GM12878 (cell line): ENCODE measurements around the gene CUEDC1. TPM values are rescaled to one million over a fixed set of nuclear protein-coding genes. Genes with fewer than 3 reads are reported as not detected.

ENCODE experiments used
- ATAC-seq: fragments of 200-7000 bp; cut with Tn5 transposase; 3 replicates; pipeline ENCODE4 v1.9.1; 2020; ENCODE audit warnings: mild to moderate bottlenecking, moderate library complexity
- BruUV-seq: library from RNA; stranded (reverse); fragments of 400-500 nt; replicated peaks from 2 replicates; lab custom pipeline; 2021; lab: Mats Ljungman, UMichigan
- CTCF ChIA-PET: fragments of 300-600 bp; sonication (Branson Sonifier 250); formaldehyde crosslinking; extraction: SDS; loops from one replicate; lab custom pipeline; 2021; ENCODE audit warnings: inconsistent platforms; lab: Yijun Ruan, JAX
- POLR2A ChIA-PET: fragments of 350-600 bp; formaldehyde crosslinking; extraction: SDS; loops from one replicate; lab custom pipeline; 2021; ENCODE audit warnings: inconsistent platforms; lab: Charles Lee
- RAD21 ChIA-PET: fragments of 300-600 bp; sonication (Branson Sonifier 250); formaldehyde crosslinking; loops from one replicate; lab custom pipeline; 2023; ENCODE audit warnings: antibody characterized with exemption; ENCODE audit not compliant: unreplicated experiment; lab: Charles Lee
- SMC1A ChIA-PET: fragments of 300-600 bp; sonication (Branson Sonifier 250); formaldehyde crosslinking; loops from one replicate; lab custom pipeline; 2023; ENCODE audit not compliant: unreplicated experiment, uncharacterized antibody; lab: Charles Lee
- DNase-seq: peaks from one replicate; pipeline ENCODE4 v3.0.0-alpha.2; 2011; ENCODE audit warnings: low read depth, low spot score
- FAIRE-seq: peaks from 3 replicates; lab custom pipeline; 2011; peaks lifted over from hg19 to GRCh38; lab: Jason Lieb, UNC
- H2AFZ ChIP-seq: 2 replicates; pipeline ENCODE4 v1.6.0; 2011; ENCODE audit warnings: low read depth, low read length, control low read depth; ENCODE audit not compliant: control insufficient read depth
- H3K27ac ChIP-seq: 2 replicates; pipeline ENCODE4 v1.5.1; 2011; ENCODE audit warnings: control low read depth; ENCODE audit not compliant: control insufficient read depth, insufficient read depth
- H3K27me3 ChIP-seq, 2 experiments: replicated peaks in 1 of 2; 2 replicates each; pipeline versions ENCODE4 v1.6.0 to v1.6.1; 2011; ENCODE audit warnings: low read length in 1 of 2; ENCODE audit not compliant: control insufficient read depth in 2 of 2, insufficient read depth in 2 of 2
- H3K36me3 ChIP-seq, 2 experiments: 2 replicates each; pipeline ENCODE4 v1.5.1; 2011; ENCODE audit warnings: low read length in 1 of 2; ENCODE audit not compliant: control insufficient read depth in 2 of 2, insufficient read depth in 2 of 2
- H3K4me1 ChIP-seq: 2 replicates; pipeline ENCODE4 v1.6.1; 2011; ENCODE audit warnings: mild to moderate bottlenecking, low read length, moderate library complexity, mixed read lengths; ENCODE audit not compliant: control insufficient read depth, insufficient read depth
- H3K4me2 ChIP-seq: 2 replicates; pipeline ENCODE4 v1.6.0; 2011; ENCODE audit warnings: control low read depth; ENCODE audit not compliant: control insufficient read depth, insufficient read depth
- H3K4me3 ChIP-seq: fragments of 200-600 bp; sonication (generic); 2 replicates; pipeline ENCODE4 v1.5.1; 2016
- H3K79me2 ChIP-seq: 2 replicates; pipeline ENCODE4 v1.6.0; 2011; ENCODE audit warnings: low read length; ENCODE audit not compliant: control insufficient read depth, insufficient read depth
- H3K9ac ChIP-seq: 2 replicates; pipeline ENCODE4 v1.8.0; 2011; ENCODE audit warnings: low read length, control low read depth, mixed read lengths; ENCODE audit not compliant: control insufficient read depth, insufficient read depth
- H3K9me3 ChIP-seq: replicated peaks from 3 replicates; pipeline ENCODE4 v1.5.1; 2011; ENCODE audit warnings: mild to moderate bottlenecking, low read length; ENCODE audit not compliant: control insufficient read depth, insufficient read depth
- H4K20me1 ChIP-seq: 2 replicates; pipeline ENCODE4 v1.6.0; 2011; ENCODE audit not compliant: control insufficient read depth, insufficient read depth
- BCL11A ChIP-seq: IDR thresholded peaks from 2 replicates; pipeline ENCODE4 v1.6.1; 2011; ENCODE audit warnings: low read depth, low read length
- CBX3 ChIP-seq: fragments of 200-600 bp; sonication (generic); IDR thresholded peaks from 2 replicates; pipeline ENCODE4 v1.6.1; 2016; ENCODE audit warnings: low read depth, borderline replicate concordance
- JUNB ChIP-seq: IDR thresholded peaks from 2 replicates; pipeline ENCODE4 v1.6.1; 2016; ENCODE audit warnings: antibody characterized with exemption, mild to moderate bottlenecking
- MAX ChIP-seq: IDR thresholded peaks from 2 replicates; pipeline ENCODE4 v1.6.1; 2012; ENCODE audit warnings: low read depth, low read length, improper control_type of control experiment
- SMC3 ChIP-seq: IDR thresholded peaks from 2 replicates; pipeline ENCODE4 v1.6.1; 2011; ENCODE audit warnings: low read length, improper control_type of control experiment, borderline replicate concordance
- STAT1 ChIP-seq: fragments of 450-650 bp; conservative IDR thresholded peaks from 2 replicates; pipeline ENCODE4 v1.6.1; 2014; ENCODE audit warnings: antibody characterized with exemption, mild to moderate bottlenecking
- WGBS: methylation state at CpG from one replicate; pipeline ENCODE4 v1.1.6; 2016; ENCODE audit warnings: low lambda C conversion rate; ENCODE audit not compliant: insufficient replicate concordance, insufficient coverage; ENCODE audit errors: missing lambda C conversion rate; 5-methylcytosine and 5-hydroxymethylcytosine counted together
- in situ Hi-C: fragments of 300-500 bp; cut with MboI; formaldehyde crosslinking; loops from 9 replicates; pipeline ENCODE4 v1.14.3; 2018; ENCODE audit warnings: mixed read lengths
- intact Hi-C: fragments of 100-400 bp; cut with micrococcal nuclease; formaldehyde crosslinking; loops from one replicate; pipeline ENCODE4 v1.14.2; 2022; ENCODE audit not compliant: unreplicated experiment
- polyA plus RNA-seq, 11 experiments: library from polyadenylated mRNA; depleted of rRNA in 4 of 11; unstranded in 6 of 11; stranded (reverse) in 5 of 11; fragments of >200 nt; fragmentation: Nextera tagmentation in 4 of 11; fragmentation: Illumina TruSeq in 1 of 11; extraction: Ambion mirVana in 4 of 11; extraction: Trizol in 1 of 11; gene quantifications; 1 replicate in 1 of 11; 2 replicates in 10 of 11; pipeline versions ENCODE4 v1.2.1 to v1.2.3, GENCODE V29; 2011 to 2016; ENCODE audit warnings: inconsistent platforms in 2 of 11, missing spikeins in 2 of 11, low read depth in 1 of 11
- total RNA-seq, 4 experiments: library from RNA; depleted of rRNA in 3 of 4; stranded (reverse); fragments of >200 nt in 3 of 4; fragmentation: Illumina TruSeq in 1 of 4; extraction: Trizol in 1 of 4; gene quantifications; 2 replicates each; pipeline versions ENCODE4 v1.2.1 to v1.2.3, GENCODE V29; 2013 to 2021

CUEDC1 gene
- total and polyA plus RNA-seq, 10 of the 15 experiments (the other 5 are each of a cell fraction or from before 2014, with no cell fraction given), result 0.24 to 7.4 (median 1.8) TPM

- POLR2A ChIA-PET, result interaction anchor here (0.6 to 4.8 kb wide), 6 partner anchors 11 to 585 kb away, joined by 3 to 51 read pairs (median 4); no protein-coding TSS in a partner anchor
- H3K4me2 ChIP-seq, result no peak overlapping the region
- BruUV-seq, result no TSS peak
Measured at GRCh38 chr17:57949649-57950048, 5.6 kb downstream of the CUEDC1 start.

More at GRCh38 chr17:57949649-57950048, 5.6 kb downstream of the CUEDC1 start:
- Histone ChIP-seq H3K4me1 (peaks cover 46% of the 10 kb centered on the region), H2AFZ (no peak overlapping the region), H3K36me3 (no peaks in the 10 kb centered on the region), H3K9ac (no peak overlapping the region), H3K27ac (no peak overlapping the region), H3K4me3 (no peak overlapping the region), H3K79me2 (no peaks in the 10 kb centered on the region), H3K9me3 (no peaks in the 10 kb centered on the region), H3K27me3 (peaks cover 0 to 2% of the 10 kb centered on the region in 2 experiments; a peak in 2 of 4 replicates), H4K20me1 (no peaks in the 10 kb centered on the region)
- ATAC-seq (no peak), DNase-seq (no peak), FAIRE-seq (no peak)
- TF ChIP-seq BCL11A (no peak), STAT1 (no peak), JUNB (no peak), CBX3 (no peak), SMC3 (no peak), MAX (no peak)
- intact Hi-C loops, result loop anchor here (5.0 kb wide), 1 partner anchor 38 kb away; the partner anchor contains the start of gene VEZF1
- ChIA-PET CTCF (interaction anchor here (1.1 to 8.1 kb wide), 9 partner anchors 10 to 56 kb away, joined by 3 to 77 read pairs (median 9); no protein-coding TSS in a partner anchor), RAD21 (interaction anchor here (1.2 to 9.4 kb wide), 9 partner anchors 10 to 89 kb away, joined by 3 to 100 read pairs (median 8); partner anchors contain the start of gene SRSF1), SMC1A (interaction anchor here (1.0 to 10.2 kb wide), 6 partner anchors 11 to 57 kb away, joined by 3 to 138 read pairs (median 68); no protein-coding TSS in a partner anchor)
- in situ Hi-C loops, result no loop called here
- WGBS, result 87% methylated on average over 5 of the region's 5 CpGs
